ENCODE measurements around the gene MAT2B.

The MAT2B gene

GRCh38 chr5:163473635-163474243 lies 31.7 kb upstream of the MAT2B start:
- Histone ChIP-seq H3K4me1 (ENCODE audit: insufficient read depth, low read length, severe bottlenecking) (no peaks in the 10 kb centered on the region), H3K9me3 (ENCODE audit: low read length) (no peaks in the 10 kb centered on the region), H3K27me3 (ENCODE audit: insufficient read depth, low read length) (no peaks in the 10 kb centered on the region), H3K4me3 (ENCODE audit: low read depth, low read length, poor library complexity, severe bottlenecking) (no peak overlapping the region), H3K79me2 (ENCODE audit: insufficient read depth, low read length) (no peaks in the 10 kb centered on the region), H3K27ac (ENCODE audit: low read depth, low read length, poor library complexity, severe bottlenecking) (no peak overlapping the region), H2AFZ (ENCODE audit: low read length) (no peak overlapping the region), H3K9me2 (ENCODE audit: low read depth, low read length) (no peaks in the 10 kb centered on the region), H3F3A (ENCODE audit: insufficient read depth, low read length) (no peaks in the 10 kb centered on the region; the same call in 1 of the 2 replicates), H3K9ac (ENCODE audit: low read length) (no peak overlapping the region), H3K36me3 (ENCODE audit: insufficient read depth, low read length) (peaks cover 96% of the 10 kb centered on the region), H4K20me1 (ENCODE audit: insufficient read depth, low read length) (no peaks in the 10 kb centered on the region), H3K4me2 (ENCODE audit: low read length) (no peak overlapping the region)
- TF ChIP-seq EZH2 (IDR thresholded peaks at IDR 0.05; ENCODE audit: borderline replicate concordance, low read length): no peak
- peak; percentile 48; the same call in 1 of the 2 replicates for TF ChIP-seq CTCF (IDR thresholded peaks at IDR 0.05; ENCODE audit: low read length)

GRCh38 chr5:163475411-163475810 lies 30.0 kb upstream of the MAT2B start:
- no peak overlapping the region for H3K4me2 ChIP-seq (ENCODE audit: low read length)

GRCh38 chr5:163478126-163478981 lies 27.1 kb upstream of the MAT2B start:
- H3K79me2 ChIP-seq (ENCODE audit: insufficient read depth, low read length): no peaks in the 10 kb centered on the region
- H3F3A ChIP-seq (ENCODE audit: insufficient read depth, low read length): no peaks in the 10 kb centered on the region; the same call in 1 of the 2 replicates
- TF ChIP-seq EZH2 (IDR thresholded peaks at IDR 0.05; ENCODE audit: borderline replicate concordance, low read length): no peak
- no peak for TF ChIP-seq CTCF (IDR thresholded peaks at IDR 0.05; ENCODE audit: low read length)
- H3K9me2 ChIP-seq (ENCODE audit: low read depth, low read length): no peaks in the 10 kb centered on the region
- H3K9me3 ChIP-seq (ENCODE audit: low read length): no peaks in the 10 kb centered on the region
- H3K27me3 ChIP-seq (ENCODE audit: insufficient read depth, low read length): no peaks in the 10 kb centered on the region
- H3K4me1 ChIP-seq (ENCODE audit: insufficient read depth, low read length, severe bottlenecking): no peaks in the 10 kb centered on the region
- no peaks in the 10 kb centered on the region for H4K20me1 ChIP-seq (ENCODE audit: insufficient read depth, low read length)
- no peak overlapping the region for H3K4me3 ChIP-seq (ENCODE audit: low read depth, low read length, poor library complexity, severe bottlenecking)
- H2AFZ ChIP-seq (ENCODE audit: low read length): no peak overlapping the region
- no peak overlapping the region for H3K27ac ChIP-seq (ENCODE audit: low read depth, low read length, poor library complexity, severe bottlenecking)
- no peak overlapping the region for H3K9ac ChIP-seq (ENCODE audit: low read length)
- H3K36me3 ChIP-seq (ENCODE audit: insufficient read depth, low read length): peaks cover 93% of the 10 kb centered on the region
- H3K4me2 ChIP-seq (ENCODE audit: low read length): no peak overlapping the region

More at GRCh38 chr5:163475411-163475810, 30.0 kb upstream of the MAT2B start:
- Histone ChIP-seq H3K9me3 (ENCODE audit: low read length) (no peaks in the 10 kb centered on the region), H2AFZ (ENCODE audit: low read length) (no peak overlapping the region), H3F3A (ENCODE audit: insufficient read depth, low read length) (no peaks in the 10 kb centered on the region; the same call in 1 of the 2 replicates), H4K20me1 (ENCODE audit: insufficient read depth, low read length) (no peaks in the 10 kb centered on the region), H3K27me3 (ENCODE audit: insufficient read depth, low read length) (no peaks in the 10 kb centered on the region), H3K9ac (ENCODE audit: low read length) (no peak overlapping the region), H3K4me3 (ENCODE audit: low read depth, low read length, poor library complexity, severe bottlenecking) (no peak overlapping the region), H3K4me1 (ENCODE audit: insufficient read depth, low read length, severe bottlenecking) (no peaks in the 10 kb centered on the region), H3K27ac (ENCODE audit: low read depth, low read length, poor library complexity, severe bottlenecking) (no peak overlapping the region), H3K9me2 (ENCODE audit: low read depth, low read length) (no peaks in the 10 kb centered on the region), H3K79me2 (ENCODE audit: insufficient read depth, low read length) (no peaks in the 10 kb centered on the region), H3K36me3 (ENCODE audit: insufficient read depth, low read length) (peaks cover 97% of the 10 kb centered on the region)
- TF ChIP-seq CTCF (IDR thresholded peaks at IDR 0.05; ENCODE audit: low read length) (no peak), EZH2 (IDR thresholded peaks at IDR 0.05; ENCODE audit: borderline replicate concordance, low read length) (no peak)
